ENCODE results near the gene ADPRHL1.
A peak's percentile ranks its signal among the peaks of the same experiment; 100 is the strongest.

- TF ChIP-seq CTCF (IDR thresholded peaks at IDR 0.05) (no peak), EP300 (IDR thresholded peaks at IDR 0.05) (no peak), POLR2A (IDR thresholded peaks at IDR 0.05) (peak in 1 of 2 donors; percentile 13)
Observed at GRCh38 chr13:113489549-113490495, 36.5 kb upstream of the ADPRHL1 start.

Data from tibial nerve (tissue), 4 donors.